OCI-LY1 (cell line): ENCODE measurements around the gene SAXO1.

ENCODE experiments used
- H2AFZ ChIP-seq: fragments of 200-600 bp; sonication (generic), shearing (Covaris generic); 2 replicates; pipeline ENCODE4 v1.6.0; 2014; ENCODE audit warnings: antibody characterized with exemption, mild to moderate bottlenecking, low read length
- H3F3A ChIP-seq: fragments of 200-600 bp; sonication (generic), shearing (Covaris generic); 2 replicates; pipeline ENCODE4 v1.6.0; 2014; ENCODE audit warnings: mild to moderate bottlenecking, antibody characterized with exemption, low read length, moderate library complexity; ENCODE audit not compliant: insufficient read depth
- H3K27ac ChIP-seq: fragments of 200-600 bp; sonication (generic); 2 replicates; pipeline ENCODE4 v1.5.1; 2014; ENCODE audit warnings: low read length, mixed run types, mild to moderate bottlenecking, low read depth; ENCODE audit not compliant: poor library complexity, severe bottlenecking
- H3K27me3 ChIP-seq: fragments of 200-600 bp; sonication (generic); 2 replicates; pipeline ENCODE4 v1.6.0; 2014; ENCODE audit warnings: antibody characterized with exemption, mild to moderate bottlenecking, low read length, moderate library complexity; ENCODE audit not compliant: insufficient read depth
- H3K36me3 ChIP-seq: fragments of 200-600 bp; sonication (generic); 2 replicates; pipeline ENCODE4 v1.6.1; 2014; ENCODE audit warnings: mild to moderate bottlenecking, antibody characterized with exemption, low read length, moderate library complexity, mixed read lengths; ENCODE audit not compliant: insufficient read depth
- H3K4me1 ChIP-seq: fragments of 200-600 bp; sonication (generic); 2 replicates; pipeline ENCODE4 v1.5.1; 2014; ENCODE audit warnings: mild to moderate bottlenecking, low read length, moderate library complexity; ENCODE audit not compliant: insufficient read depth, severe bottlenecking
- H3K4me2 ChIP-seq: fragments of 200-600 bp; sonication (generic), shearing (Covaris generic); 2 replicates; pipeline ENCODE4 v1.6.1; 2014; ENCODE audit warnings: low read length
- H3K4me3 ChIP-seq: fragments of 200-600 bp; sonication (generic); 2 replicates; pipeline ENCODE4 v1.5.1; 2014; ENCODE audit warnings: low read length, low read depth, mild to moderate bottlenecking, mixed read lengths; ENCODE audit not compliant: poor library complexity, severe bottlenecking
- H3K79me2 ChIP-seq: fragments of 200-600 bp; shearing (Covaris generic); 2 replicates; pipeline ENCODE4 v1.6.1; 2016; ENCODE audit warnings: mixed run types, low read length, mixed read lengths; ENCODE audit not compliant: insufficient read depth
- H3K9ac ChIP-seq: fragments of 200-600 bp; sonication (generic), shearing (Covaris generic); 2 replicates; pipeline ENCODE4 v1.6.1; 2014; ENCODE audit warnings: mild to moderate bottlenecking, low read length, mixed read lengths
- H3K9me2 ChIP-seq: fragments of 200-600 bp; sonication (generic), shearing (Covaris generic); 2 replicates; pipeline ENCODE4 v1.6.1; 2014; ENCODE audit warnings: low read depth, mild to moderate bottlenecking, low read length, mixed read lengths
- H3K9me3 ChIP-seq: fragments of 200-600 bp; shearing (Covaris generic); 2 replicates; pipeline ENCODE4 v1.6.1; 2014; ENCODE audit warnings: low read length, mixed read lengths
- H4K20me1 ChIP-seq: fragments of 200-600 bp; sonication (generic), shearing (Covaris generic); 2 replicates; pipeline ENCODE4 v1.6.0; 2016; ENCODE audit warnings: mild to moderate bottlenecking, low read length; ENCODE audit not compliant: insufficient read depth
- CTCF ChIP-seq: fragments of 200-600 bp; sonication (generic), shearing (Covaris generic); IDR thresholded peaks from 2 replicates; pipeline ENCODE4 v1.5.1; 2017; ENCODE audit warnings: mild to moderate bottlenecking, antibody characterized with exemption, low read length, moderate library complexity, mixed read lengths
- EZH2 ChIP-seq: fragments of 200-600 bp; sonication (generic), shearing (Covaris generic); IDR thresholded peaks from 2 replicates; pipeline ENCODE4 v1.8.0; 2017; ENCODE audit warnings: borderline replicate concordance, mixed run types, mild to moderate bottlenecking, antibody characterized with exemption, low read length, moderate library complexity, mixed read lengths

Gene SAXO1

GRCh38 chr9:19057033-19057432, 24.0 kb upstream of the SAXO1 start:
- Histone ChIP-seq H3K27me3 (no peaks in the 10 kb centered on the region), H3K79me2 (no peaks in the 10 kb centered on the region), H3K9me2 (no peaks in the 10 kb centered on the region), H3K4me1 (no peaks in the 10 kb centered on the region), H3K9me3 (no peaks in the 10 kb centered on the region), H3F3A (no peaks in the 10 kb centered on the region), H4K20me1 (no peaks in the 10 kb centered on the region), H2AFZ (no peak overlapping the region), H3K36me3 (peaks cover 61% of the 10 kb centered on the region), H3K27ac (no peak overlapping the region), H3K4me2 (no peak overlapping the region), H3K9ac (no peak overlapping the region), H3K4me3 (no peak overlapping the region)
- TF ChIP-seq CTCF (no peak), EZH2 (no peak)

GRCh38 chr9:19050637-19051591, 17.9 kb upstream of the SAXO1 start:
- Histone ChIP-seq H2AFZ (no peak overlapping the region), H3K9ac (no peak overlapping the region), H3K4me2 (peak overlapping the region; percentile 72)

More at GRCh38 chr9:19050637-19051591, 17.9 kb upstream of the SAXO1 start:
- Histone ChIP-seq H3F3A (no peaks in the 10 kb centered on the region), H3K9me3 (peaks cover 7% of the 10 kb centered on the region; the same call in 1 of the 2 replicates), H3K9me2 (no peaks in the 10 kb centered on the region), H3K36me3 (peaks cover 25% of the 10 kb centered on the region), H3K4me1 (peaks cover 17% of the 10 kb centered on the region), H3K27me3 (no peaks in the 10 kb centered on the region), H4K20me1 (no peaks in the 10 kb centered on the region), H3K79me2 (peaks cover 6% of the 10 kb centered on the region; the same call in 1 of the 2 replicates), H3K4me3 (peak overlapping the region; percentile 69), H3K27ac (no peak overlapping the region)
- TF ChIP-seq CTCF, result no peak
- TF ChIP-seq EZH2, result no peak
